Measurements from ENCODE around the gene DHRS7.

Gene DHRS7

GRCh38 chr14:60184905-60185555 lies 19.8 kb upstream of the DHRS7 start:
- no peak for DNase-seq (ENCODE audit: low spot score)

- peak; percentile 41 for DNase-seq (ENCODE audit: low spot score)
Observed at GRCh38 chr14:60184146-60184904, 19.1 kb upstream of the DHRS7 start.

GRCh38 chr14:60183741-60184140 lies 18.5 kb upstream of the DHRS7 start:
- no peak for DNase-seq (ENCODE audit: low spot score)

- DNase-seq (ENCODE audit: low spot score), result no peak
Observed at GRCh38 chr14:60183138-60183537, 17.9 kb upstream of the DHRS7 start.

GRCh38 chr14:60179431-60179869 lies 14.3 kb upstream of the DHRS7 start:
- DNase-seq (ENCODE audit: low spot score), result no peak

GRCh38 chr14:60178820-60179219 lies 13.6 kb upstream of the DHRS7 start:
- DNase-seq (ENCODE audit: low spot score), result no peak

GRCh38 chr14:60178164-60178563 lies 13.0 kb upstream of the DHRS7 start:
- no peak for DNase-seq (ENCODE audit: low spot score)

- DNase-seq (ENCODE audit: low spot score), result no peak
Observed at GRCh38 chr14:60175255-60175902, 10.2 kb upstream of the DHRS7 start.

- no peak for DNase-seq (ENCODE audit: low spot score)
Observed at GRCh38 chr14:60174352-60175254, 9.4 kb upstream of the DHRS7 start.

- DNase-seq (ENCODE audit: low spot score), result no peak
Observed at GRCh38 chr14:60171690-60172089, 6.5 kb upstream of the DHRS7 start.

- DNase-seq (ENCODE audit: low spot score), result no peak
Observed at GRCh38 chr14:60170948-60171347, 5.8 kb upstream of the DHRS7 start.

GRCh38 chr14:60169722-60170121 lies 4.5 kb upstream of the DHRS7 start:
- DNase-seq (ENCODE audit: low spot score), result no peak

GRCh38 chr14:60166142-60166541 lies 944 bp upstream of the DHRS7 start:
- no peak for DNase-seq (ENCODE audit: low spot score)

- DNase-seq (ENCODE audit: low spot score), result no peak
Observed at GRCh38 chr14:60165547-60165876, 314 bp upstream of the DHRS7 start.

GRCh38 chr14:60164404-60164711 lies 840 bp downstream of the DHRS7 start:
- no peak for DNase-seq (ENCODE audit: low spot score)

- DNase-seq (ENCODE audit: low spot score), result no peak
Observed at GRCh38 chr14:60163693-60164092, 1.5 kb downstream of the DHRS7 start.

- DNase-seq (ENCODE audit: low spot score), result no peak
Observed at GRCh38 chr14:60161196-60162107, 3.7 kb downstream of the DHRS7 start.

GRCh38 chr14:60160422-60160821 lies 4.8 kb downstream of the DHRS7 start:
- DNase-seq (ENCODE audit: low spot score), result no peak

- no peak for DNase-seq (ENCODE audit: low spot score)
Observed at GRCh38 chr14:60154671-60155070, 10.5 kb downstream of the DHRS7 start.

GRCh38 chr14:60153991-60154390 lies 11.2 kb downstream of the DHRS7 start:
- DNase-seq (ENCODE audit: low spot score), result no peak

GRCh38 chr14:60151715-60152114 lies 13.5 kb downstream of the DHRS7 start:
- peak; percentile 61 for DNase-seq (ENCODE audit: low spot score)
